T-helper 22 cell (primary cell): ENCODE data around the gene SIGLEC15.
A peak's percentile ranks its signal among the peaks of the same experiment; 100 is the strongest.

Experiments used
- DNase-seq: peaks from one replicate; pipeline ENCODE4 v3.0.0-alpha.2; 2020; ENCODE audit warnings: low read depth

SIGLEC15 gene

DNA sequence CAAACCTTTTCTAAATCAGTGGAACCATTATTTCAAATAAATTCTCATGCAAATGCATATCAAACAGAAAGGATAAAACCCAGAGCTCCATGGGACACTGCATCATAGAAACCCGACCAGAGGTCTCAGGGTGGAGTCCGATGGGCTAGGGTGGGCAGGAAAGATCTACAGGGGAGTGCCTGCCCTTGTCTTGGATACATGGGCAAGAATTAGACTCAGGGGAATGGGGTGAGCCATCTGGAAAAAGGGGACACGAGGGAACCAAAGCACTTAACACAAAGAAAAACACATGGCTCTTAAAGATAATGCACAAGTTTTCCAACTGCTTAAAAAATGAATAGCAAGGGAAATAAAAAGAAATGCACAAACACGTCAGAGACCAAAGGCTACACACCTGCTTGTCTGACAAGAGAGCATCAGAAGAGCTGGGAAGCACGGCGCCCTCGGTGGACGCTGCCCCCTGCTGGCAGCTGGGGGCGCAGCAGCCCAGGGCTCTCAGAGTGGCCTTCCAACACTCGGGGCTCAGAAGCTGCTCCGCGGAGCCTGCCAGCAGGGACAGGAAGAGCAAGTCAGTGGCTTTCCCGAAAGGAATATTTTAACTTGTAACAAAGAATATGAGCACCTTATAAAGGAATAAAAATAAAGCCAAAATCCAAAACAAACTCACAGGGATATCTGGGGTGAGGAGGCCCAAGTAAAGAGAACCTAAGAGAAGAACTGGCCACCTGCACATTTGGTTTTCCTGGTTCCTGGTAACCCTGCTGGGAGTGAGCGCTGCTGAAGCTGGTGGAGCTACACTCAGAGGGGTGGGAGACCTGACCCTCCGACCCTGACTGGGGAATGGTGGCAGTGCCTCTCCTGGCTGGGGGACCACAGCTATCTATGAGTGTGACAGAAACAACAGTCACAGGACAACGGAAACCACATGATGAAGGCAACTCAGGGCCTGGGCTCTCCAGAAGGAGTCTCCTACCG, 54.5 kb downstream of the SIGLEC15 start:
- peak; percentile 19 for DNase-seq

DNA sequence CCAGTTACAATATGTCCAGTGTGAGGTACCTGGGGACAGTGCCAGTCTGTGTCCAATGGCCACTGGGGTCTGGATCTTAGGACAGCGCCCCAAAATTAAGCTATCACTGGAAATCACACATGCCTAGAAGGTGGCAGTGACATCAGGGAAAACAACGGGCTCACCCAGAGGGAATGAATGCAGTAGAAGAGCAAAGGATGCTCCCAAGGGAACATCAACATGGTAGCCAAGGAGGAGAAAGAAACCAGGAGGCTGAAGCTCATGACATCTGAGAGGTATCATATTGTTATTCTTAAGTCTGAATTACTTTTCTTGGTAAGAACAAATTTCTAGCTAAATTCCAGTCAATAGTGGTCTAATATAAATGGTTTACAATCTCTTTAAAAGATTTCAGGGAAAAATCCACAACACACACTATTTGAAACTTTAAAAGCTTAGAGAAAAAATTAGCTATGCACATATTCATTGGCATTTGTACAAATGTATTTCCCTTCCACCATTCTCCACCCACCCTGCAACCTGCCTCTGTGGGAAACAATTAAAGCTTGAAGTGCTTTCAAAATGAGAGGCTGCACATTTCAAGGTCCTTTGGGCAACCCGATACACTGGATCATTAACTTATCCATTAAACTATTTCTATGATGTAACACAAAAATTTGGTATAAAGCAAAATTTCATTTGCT, 55.5 kb downstream of the SIGLEC15 start:
- DNase-seq = no peak

DNA sequence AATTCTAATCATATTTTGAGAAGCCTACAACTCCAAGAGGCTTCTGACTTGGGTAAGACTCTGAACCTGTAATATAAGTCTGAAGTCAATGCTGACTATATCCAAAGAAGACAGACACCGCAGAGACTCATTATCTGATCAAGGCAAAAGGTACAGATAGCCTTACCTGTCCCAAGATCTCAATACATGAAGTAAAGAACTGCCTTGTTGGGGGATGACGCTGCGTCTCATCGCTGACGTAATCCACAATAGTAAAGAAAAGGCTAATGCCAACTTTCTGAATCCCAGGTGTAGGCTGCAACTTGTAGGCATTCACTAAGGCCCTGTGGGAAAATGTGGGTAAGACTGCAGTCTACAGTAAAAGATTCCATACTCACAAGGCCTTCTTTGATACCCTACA, 62.1 kb downstream of the SIGLEC15 start:
- DNase-seq = no peak

DNA sequence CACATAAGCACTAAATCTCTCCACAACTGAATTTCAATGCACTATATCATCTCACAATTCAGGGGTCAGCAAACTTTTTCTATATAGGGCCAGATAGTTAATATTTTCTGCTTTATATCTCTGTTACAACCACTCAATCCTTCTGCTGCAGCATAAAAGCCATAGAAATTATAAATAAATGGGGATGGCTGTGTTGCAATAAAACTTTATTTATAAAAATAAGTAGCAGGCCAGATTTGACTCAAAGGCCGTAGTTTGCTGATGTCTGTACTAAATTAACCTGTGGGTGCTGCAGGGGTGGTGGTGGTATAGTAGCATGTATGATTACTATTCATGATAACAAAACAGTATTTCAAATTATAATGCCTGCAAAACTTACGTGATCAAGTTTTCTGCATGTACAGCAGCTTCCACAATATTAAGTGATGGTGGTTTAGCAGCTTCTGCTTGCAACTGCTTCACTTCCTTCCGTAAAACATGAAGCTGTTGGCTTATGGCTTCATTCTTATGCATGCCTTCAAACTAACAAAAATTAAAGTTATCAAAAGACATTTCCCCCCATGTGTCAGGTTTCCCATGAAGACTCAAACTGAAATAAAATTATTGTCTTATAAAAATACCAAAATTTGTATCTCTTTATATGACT, 64.1 kb downstream of the SIGLEC15 start:
- no peak for DNase-seq

DNA sequence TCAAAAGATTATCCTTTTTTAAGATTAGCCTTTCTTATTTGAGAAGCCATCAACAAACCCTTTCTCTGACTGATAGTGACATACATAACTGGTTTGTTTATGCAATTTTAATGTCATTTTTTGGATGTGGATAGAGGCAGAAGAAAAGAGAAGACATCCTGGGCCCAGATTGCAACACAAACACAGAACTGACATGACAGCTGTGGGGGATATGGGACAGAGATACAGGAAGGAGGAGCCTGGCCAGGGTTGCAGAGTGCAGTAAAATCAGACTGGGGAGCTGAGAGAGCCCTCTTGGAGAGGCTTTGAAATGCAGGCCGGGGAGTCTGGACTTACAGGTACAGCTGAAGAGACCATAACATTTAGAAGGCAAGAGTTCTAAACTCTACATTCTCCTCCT, 65.1 kb downstream of the SIGLEC15 start:
- no peak for DNase-seq

DNA sequence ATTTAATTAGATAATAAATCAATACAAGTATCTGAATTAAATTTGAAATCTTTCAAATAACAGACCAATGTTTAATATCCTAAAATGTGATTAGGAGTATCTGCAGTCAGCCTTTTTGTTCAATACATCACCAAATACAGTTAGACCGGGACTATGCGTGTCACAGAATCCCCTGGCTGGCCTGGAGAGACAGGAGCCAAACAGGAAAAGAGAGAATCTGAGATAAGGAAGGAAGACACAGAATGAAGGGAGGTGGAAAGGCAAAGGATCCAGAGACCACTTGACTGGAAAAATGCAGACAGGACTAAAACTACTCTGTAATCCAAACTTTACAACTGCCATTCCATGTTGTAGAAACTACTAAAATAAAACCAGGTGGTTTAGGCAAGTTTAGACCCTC, 66.3 kb downstream of the SIGLEC15 start:
- DNase-seq = no peak
